ENCODE data around the gene ZNF283. TPM values are rescaled to one million over a fixed set of nuclear protein-coding genes. Genes with fewer than 3 reads are reported as not detected.
A peak's percentile ranks its signal among the peaks of the same experiment; 100 is the strongest.

Gene ZNF283
- total and polyA plus RNA-seq, 9 of the 15 experiments (the other 6 are each of a cell fraction or from before 2014, with no cell fraction given) = 6.0 to 19.5 (median 9.8) TPM

- TF ChIP-seq ZBTB2 (IDR thresholded peaks at IDR 0.05) (peak; percentile 63; the same call in 1 of the 2 replicates), RBFOX2 (IDR thresholded peaks at IDR 0.05; ENCODE audit: low read depth, low read length) (peak; percentile 65), ZNF165 (CRISPR knock-in tag; IDR thresholded peaks at IDR 0.05; ENCODE audit: borderline replicate concordance) (no peak), ZBTB26 (CRISPR knock-in tag; IDR thresholded peaks at IDR 0.05) (no peak), RAD51 (IDR thresholded peaks at IDR 0.05; ENCODE audit: borderline replicate concordance, low read depth) (no peak), ASH1L (IDR thresholded peaks at IDR 0.05; ENCODE audit: borderline replicate concordance, low read depth, partially characterized antibody) (peak; percentile 44), SP1 (CRISPR knock-in tag; IDR thresholded peaks at IDR 0.05) (no peak), EP400 (IDR thresholded peaks at IDR 0.05) (peak; percentile 48; the same call in 1 of the 2 replicates), PCBP2 (IDR thresholded peaks at IDR 0.05; ENCODE audit: low read depth, low read length, poor library complexity, severe bottlenecking) (no peak), ZNF133 (CRISPR knock-in tag; IDR thresholded peaks at IDR 0.05) (0 out of 2 replicates have a peak, but pooled peaks have one; percentile 34), C11orf30 (IDR thresholded peaks at IDR 0.05; ENCODE audit: low read depth) (no peak), MYBL2 (IDR thresholded peaks at IDR 0.05; ENCODE audit: low read depth) (no peak), MYBL2 (CRISPR knock-in tag; IDR thresholded peaks at IDR 0.05; ENCODE audit: borderline replicate concordance) (no peak), ZBTB9 (CRISPR knock-in tag; IDR thresholded peaks at IDR 0.05) (peak; percentile 51; the same call in 1 of the 2 replicates), ZNF253 (CRISPR knock-in tag; conservative IDR thresholded peaks at IDR 0.05) (no peak), POLR2G (IDR thresholded peaks at IDR 0.05; ENCODE audit: low read depth, low read length) (peak; percentile 69), FOXK2 (conservative IDR thresholded peaks at IDR 0.05 in 1 of 2, IDR thresholded peaks at IDR 0.05 in 1 of 2; ENCODE audit: low read depth in 2 of 2) (peak; percentile 14 to 49; a peak in 1 of 4 replicates), BHLHE40 (IDR thresholded peaks at IDR 0.05; ENCODE audit: low read length) (peak; percentile 27; the same call in 1 of the 2 replicates), USF1 (CRISPR knock-in tag; IDR thresholded peaks at IDR 0.05) (0 out of 2 replicates have a peak, but pooled peaks have one; percentile 28), CREM (IDR thresholded peaks at IDR 0.05; ENCODE audit: low read depth) (peak; percentile 18; the same call in 1 of the 2 replicates), ZSCAN29 (IDR thresholded peaks at IDR 0.05) (0 out of 2 replicates have a peak, but pooled peaks have one; percentile 56), ETS1 (conservative IDR thresholded peaks at IDR 0.05; ENCODE audit: control insufficient read depth, low read depth, low read length) (no peak)
Measured at GRCh38 chr19:43780706-43781525, 46.2 kb upstream of the ZNF283 start, which contains the start of gene KCNN4 (continued).

Measured in K562 (cell line).